ENCODE data around the gene MBTPS1.
"Not testable (repeated sequence)": the region's sequence is repeated elsewhere in the genome, so short reads cannot be mapped to it uniquely, and the experiment has no call there.

MBTPS1 gene

GRCh38 chr16:84137287-84137686 is 20.5 kb upstream of the MBTPS1 start:
- DNase-seq (ENCODE audit: low read depth in 2 of 2), result no peak

DNA sequence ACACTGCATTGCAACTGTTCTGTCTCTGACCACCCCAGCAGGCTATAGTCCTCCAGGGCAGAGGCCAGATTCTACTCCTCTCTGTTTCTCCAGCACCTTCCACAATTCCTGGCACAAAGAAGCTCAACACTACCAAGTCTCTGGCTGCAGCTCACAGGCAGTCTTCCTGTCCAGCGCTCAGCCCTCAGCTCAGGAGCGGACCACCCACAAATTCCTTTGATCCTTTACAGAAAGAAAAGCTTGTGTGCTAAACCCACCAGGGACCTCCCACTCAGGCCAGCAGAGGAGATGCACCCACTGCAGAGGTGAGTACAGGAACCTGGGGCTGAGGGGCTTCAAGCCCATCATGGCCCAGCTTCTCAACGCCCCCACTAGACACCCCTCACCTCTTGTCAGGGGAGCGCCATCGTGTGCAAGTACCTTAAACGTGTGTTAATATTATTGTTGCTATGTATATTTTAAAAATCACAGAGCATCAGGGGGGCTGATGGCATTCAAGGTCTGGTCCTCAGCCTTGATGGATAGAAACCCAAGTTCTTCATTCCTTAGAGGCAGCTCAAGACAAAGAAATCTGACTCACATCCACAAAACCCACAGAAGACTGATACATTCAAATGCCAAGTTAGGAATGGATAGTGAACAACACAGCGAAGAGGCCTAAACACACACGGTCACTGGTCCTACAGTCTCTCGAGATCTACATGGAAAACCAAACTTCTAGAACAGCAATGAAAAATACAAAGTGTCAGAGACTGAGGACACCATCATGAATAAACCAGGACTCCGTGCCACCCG is 19.8 kb upstream of the MBTPS1 start:
- no peak for DNase-seq (ENCODE audit: low read depth in 2 of 2)

GRCh38 chr16:84132527-84133285 is 16.0 kb upstream of the MBTPS1 start:
- DNase-seq (ENCODE audit: low read depth in 2 of 2), result no peak

- DNase-seq (ENCODE audit: low read depth in 2 of 2), result no peak
Measured at GRCh38 chr16:84131117-84131516, 14.4 kb upstream of the MBTPS1 start.

DNA sequence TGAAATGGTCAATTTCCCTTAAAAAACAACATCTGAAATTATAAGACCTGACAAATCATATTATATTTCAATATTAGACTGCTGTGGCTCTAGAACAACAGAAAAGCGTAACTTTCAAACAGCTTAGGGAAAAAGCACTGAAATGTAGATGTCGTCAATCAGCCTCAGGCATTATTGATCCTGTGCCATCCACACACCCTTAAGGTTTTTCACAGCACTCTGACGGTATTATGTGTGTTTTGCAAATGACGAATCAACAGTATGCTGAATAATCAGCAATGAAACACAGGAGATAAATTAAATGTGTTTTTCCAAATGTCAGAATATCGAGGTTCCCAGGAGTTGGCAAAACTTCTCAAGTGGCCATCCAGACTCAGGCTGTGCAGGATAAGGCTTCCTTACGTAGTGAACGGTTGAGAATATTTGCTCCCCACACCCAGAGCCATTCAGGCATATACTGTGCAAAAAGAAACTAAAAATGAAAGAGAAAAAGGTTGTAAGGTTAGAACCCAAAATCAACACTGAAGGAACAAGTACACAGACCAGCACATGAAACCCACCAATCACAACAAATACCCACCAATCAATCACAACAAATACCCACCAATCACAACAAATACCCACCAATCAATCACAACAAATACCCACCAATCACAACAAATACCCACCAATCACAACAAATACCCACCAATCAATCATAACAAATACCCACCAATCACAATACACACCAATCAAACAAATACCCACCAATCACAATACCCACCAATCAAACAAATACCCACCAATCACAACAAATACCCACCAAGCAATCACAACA is 7.7 kb upstream of the MBTPS1 start:
- DNase-seq (ENCODE audit: low read depth in 2 of 2), result no peak

DNA sequence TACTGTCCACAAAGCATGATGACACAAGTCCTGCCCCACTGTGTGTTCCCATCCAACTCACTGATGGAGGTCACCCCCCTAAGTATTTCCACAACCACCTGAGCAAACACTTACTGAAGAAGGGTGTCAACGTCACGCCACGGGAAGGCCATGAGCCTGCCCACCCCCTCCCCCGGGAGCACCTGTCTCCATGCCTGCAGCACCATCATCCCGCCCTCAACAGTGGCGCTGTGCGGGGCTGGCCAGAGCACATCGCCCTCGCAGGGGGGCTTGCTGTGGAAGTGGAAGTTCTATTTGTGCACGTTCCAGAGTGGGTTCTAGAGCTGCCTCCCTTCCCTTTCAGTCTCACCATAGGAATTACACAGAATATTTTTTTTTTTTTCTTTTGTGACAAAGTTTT is 4.3 kb upstream of the MBTPS1 start:
- no peak for DNase-seq (ENCODE audit: low read depth in 2 of 2)

DNA sequence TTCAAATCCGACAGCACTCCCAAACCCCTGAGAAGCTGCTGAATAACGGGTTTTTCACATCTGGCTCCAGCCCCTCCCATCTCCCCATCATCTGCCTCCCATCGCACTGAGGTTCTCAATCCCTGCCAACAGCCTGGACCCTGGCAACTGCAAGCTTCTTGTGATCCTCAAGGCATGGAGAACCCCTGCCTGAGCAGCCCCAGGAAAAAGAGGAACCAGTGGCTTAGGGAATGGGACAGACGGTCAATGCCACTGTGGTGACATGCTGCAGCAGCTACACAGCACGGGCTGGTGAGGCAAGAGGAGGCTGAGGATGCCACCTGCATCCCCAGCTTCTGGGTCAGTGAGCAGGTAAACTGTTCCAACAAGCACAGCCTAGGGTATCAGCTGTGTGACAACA is 3.3 kb upstream of the MBTPS1 start:
- no peak for DNase-seq (ENCODE audit: low read depth in 2 of 2)

- no peak for DNase-seq (ENCODE audit: low read depth in 2 of 2)
Measured at GRCh38 chr16:84119368-84119767, 2.6 kb upstream of the MBTPS1 start.

DNA sequence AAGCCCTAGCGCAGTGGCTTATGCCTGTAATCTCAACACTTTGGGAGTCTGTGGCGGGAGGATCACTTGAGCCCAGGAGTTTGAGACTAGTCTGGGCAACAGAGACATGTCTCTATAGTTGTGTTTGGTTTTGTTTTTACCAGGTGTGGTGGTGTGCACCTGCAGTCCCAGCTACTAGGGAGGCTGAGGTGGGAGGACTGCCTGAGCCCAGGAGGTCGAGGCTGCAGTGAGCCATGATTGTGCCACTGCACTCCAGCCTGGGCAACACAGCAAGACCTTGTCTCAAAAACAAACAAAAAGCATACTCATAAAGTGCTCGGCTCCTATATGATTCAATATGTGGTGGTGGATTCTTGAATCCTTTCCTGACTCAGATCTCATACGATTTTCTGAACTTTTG is 1.6 kb upstream of the MBTPS1 start:
- not testable (repeated sequence) for DNase-seq (ENCODE audit: low read depth in 2 of 2)

DNA sequence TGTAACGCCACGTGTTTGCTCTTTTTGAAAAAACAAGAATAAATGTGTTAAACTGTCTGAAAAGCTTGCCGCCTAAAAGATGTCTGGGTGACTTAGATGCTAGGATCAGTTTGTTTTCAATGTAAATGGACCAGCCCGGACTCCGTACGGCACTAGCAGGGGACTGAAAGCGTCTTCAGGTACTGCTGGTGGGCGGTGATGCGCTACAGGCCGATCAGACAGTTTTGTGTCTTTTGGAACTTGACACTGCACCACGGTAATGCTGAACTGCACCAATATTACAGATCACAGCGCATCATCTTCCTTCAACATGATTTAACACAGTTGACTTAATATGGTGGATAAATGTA is 727 bp upstream of the MBTPS1 start:
- no peak for DNase-seq (ENCODE audit: low read depth in 2 of 2)

DNA sequence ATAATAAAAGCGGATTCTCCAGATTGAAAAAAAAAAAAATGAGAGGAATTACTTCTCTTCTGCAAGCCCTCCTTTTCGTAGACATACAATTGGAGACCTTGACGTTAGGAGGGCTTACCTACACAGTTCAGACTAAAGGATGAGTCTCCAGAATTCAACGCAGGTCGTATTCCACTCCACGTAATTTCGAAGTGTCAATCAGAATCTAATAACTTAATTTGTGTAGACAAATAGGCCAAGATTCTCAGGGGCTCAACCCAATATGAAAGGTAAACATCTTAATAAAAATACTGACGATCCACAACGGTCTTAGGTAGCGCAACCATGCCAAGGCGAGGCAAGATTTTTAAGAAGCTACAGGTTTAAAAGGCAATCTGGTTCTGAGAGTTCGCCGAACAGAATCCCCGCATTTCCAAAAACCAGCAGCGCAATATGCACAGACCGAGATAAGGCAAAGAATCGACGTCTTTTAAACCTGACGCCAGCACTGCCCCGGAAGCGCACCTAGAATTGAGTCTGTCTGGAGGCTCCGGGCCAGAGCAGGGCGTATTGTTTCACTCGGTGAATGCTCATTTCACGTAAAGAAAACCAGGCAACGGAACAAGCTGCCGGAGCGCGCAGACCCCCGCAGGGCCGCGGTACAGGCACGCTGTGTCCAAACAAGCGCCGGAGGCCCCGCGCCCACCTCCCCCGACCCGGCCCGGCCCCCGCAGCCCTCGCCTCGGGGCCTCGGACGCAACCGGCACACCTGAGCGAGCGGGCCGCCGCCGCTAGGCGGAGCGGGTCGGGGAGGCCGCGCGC is 623 bp downstream of the MBTPS1 start:
- DNase-seq (ENCODE audit: low read depth in 2 of 2), result peak; percentile 19 to 26

- not testable (repeated sequence) for DNase-seq (ENCODE audit: low read depth in 2 of 2)
Measured at GRCh38 chr16:84111949-84112348, 4.8 kb downstream of the MBTPS1 start.

DNA sequence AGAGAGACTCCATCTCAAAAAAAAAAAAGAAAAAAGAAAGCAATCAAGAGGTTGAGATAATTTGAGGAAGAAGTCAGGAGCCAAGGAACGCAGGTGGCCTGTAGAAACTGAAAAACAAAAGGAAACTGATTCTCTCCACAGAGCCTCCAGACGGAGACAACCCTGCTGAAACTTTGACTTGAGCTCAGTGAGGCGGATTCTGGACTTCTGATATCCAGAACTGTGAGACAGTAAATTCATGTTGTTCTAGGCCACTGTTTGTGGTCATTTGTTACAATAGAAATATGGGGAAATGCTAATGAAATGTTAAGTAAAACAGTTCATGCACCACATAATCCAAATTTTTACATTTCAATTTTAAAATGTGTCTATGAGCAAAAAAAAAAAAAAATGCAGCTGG is 5.2 kb downstream of the MBTPS1 start:
- DNase-seq (ENCODE audit: low read depth in 2 of 2), result no peak

DNA sequence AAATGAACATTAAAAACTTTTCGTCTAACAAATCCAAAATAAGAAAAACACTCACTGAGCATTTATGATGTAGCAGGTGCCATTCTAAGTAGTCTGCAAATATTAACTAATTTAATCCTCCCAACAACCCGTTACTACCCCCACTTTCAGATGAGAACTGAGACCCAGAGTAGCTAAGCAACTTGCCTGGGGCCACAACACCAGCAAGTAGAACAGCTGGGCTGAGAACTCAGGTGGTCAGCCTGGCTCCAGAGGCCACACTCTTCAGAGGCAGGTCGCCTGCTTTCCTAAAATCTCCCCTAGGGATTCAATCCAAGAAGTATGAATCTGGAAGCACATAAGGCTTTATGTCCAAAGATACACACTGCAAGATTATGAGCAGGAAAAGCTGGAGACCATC is 6.2 kb downstream of the MBTPS1 start:
- no peak for DNase-seq (ENCODE audit: low read depth in 2 of 2)

DNA sequence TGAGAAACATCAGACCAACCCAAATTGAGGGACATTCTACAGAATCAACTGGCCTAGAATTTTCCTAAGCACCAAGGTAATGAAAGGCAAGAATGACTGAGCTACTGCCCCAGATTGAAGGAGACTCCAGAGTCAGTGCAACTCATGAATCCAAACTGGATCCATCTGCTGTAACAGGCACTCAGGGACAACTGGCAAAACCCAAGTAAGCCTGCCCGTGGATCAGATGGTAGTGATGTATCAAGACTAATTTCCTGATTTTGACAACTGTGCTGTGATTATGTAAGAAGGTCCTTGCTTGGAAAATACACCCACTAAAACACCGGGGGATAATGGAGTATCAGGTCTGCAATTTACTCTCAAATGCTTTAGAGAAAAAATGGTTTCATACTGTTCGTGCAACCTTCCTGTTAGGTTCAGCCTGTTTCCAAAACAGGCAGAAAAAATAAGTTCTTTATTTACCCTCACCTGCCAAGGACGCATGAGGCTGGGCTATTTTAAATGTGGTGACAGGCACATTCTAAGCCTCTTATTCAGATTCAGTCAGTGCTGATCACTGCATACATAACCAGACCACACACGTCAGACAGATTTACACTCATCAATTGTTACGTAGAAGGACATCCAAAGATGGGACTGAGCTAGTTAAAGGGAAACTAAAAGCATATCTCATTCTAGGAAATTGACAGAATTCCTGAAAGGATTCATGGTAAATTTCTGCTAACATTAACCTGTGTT is 7.0 kb downstream of the MBTPS1 start:
- no peak for DNase-seq (ENCODE audit: low read depth in 2 of 2)

DNA sequence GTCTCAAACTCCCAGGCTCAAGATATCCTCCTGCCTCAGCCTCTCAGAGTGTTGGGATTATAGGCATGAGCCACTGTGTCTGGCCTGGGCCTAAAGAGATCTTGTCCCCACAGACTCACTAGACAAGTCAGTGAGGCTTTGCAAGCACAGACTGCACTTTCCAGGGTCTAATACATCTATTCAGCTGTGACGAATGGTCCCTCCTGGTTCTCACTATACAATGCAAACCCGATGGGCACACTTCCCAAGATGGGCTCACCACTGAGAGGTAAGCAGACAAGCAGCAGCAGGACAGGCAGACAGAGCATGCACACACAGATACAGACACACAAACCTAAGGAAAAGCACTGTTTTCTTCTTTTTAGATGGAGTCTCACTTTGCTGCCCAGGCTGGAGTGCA is 8.8 kb downstream of the MBTPS1 start:
- no peak for DNase-seq (ENCODE audit: low read depth in 2 of 2)

- DNase-seq (ENCODE audit: low read depth in 2 of 2), result no peak
Measured at GRCh38 chr16:84105948-84106740, 10.6 kb downstream of the MBTPS1 start.

GRCh38 chr16:84105301-84105815 is 11.4 kb downstream of the MBTPS1 start:
- no peak for DNase-seq (ENCODE audit: low read depth in 2 of 2)

DNA sequence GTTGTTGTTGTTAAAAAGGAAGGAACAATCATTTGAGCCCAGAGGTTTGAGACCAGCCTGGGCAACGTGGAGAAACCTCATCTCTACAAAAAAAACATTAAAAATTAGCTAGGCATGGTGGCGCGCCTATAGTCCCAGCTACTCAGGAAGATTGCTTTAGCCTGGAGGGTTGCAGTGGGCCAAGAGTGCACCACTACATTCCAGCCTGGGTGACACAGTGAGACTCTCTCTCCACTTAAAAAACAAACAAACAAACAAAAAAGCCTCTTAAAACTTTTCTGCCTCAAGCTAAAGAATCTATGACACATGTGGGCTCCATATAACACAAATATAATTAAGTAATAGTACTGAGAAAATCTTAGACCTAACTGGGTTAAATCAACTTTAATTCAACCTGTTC is 12.5 kb downstream of the MBTPS1 start:
- no peak for DNase-seq (ENCODE audit: low read depth in 2 of 2)

- no peak for DNase-seq (ENCODE audit: low read depth in 2 of 2)
Measured at GRCh38 chr16:84103678-84104077, 13.1 kb downstream of the MBTPS1 start.

Measured in stimulated activated CD8-positive, alpha-beta memory T cell treated with anti-CD3 and anti-CD28 coated beads, Interleukin-7, amount 100 ng/mL, for 1 hour (primary cell).